ENCODE measurements around the gene BABAM1. TPM values are rescaled to one million over a fixed set of nuclear protein-coding genes. Genes with fewer than 3 reads are reported as not detected.

BABAM1 gene
- total RNA-seq, 1 donor from 2014 or later: 92.5 TPM

DNA sequence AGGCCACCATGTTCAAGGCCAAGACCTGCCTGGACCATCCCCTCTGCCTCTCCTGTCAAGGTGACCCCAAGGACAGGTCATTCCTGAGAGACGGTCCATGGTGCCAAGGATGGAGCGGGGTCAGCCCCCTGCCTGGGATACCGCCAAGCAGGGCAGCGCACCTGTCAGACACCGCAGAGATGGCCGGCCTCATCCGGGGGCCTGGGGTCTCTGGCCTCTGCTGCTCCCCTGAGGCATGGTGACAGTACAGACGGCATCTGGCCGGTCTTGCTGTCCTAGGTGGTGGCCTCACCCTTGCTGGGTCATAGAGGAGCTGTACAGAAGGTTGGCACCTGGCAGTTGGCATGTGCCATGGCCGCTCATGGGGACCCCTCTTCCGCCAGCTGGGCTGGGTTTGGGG, 53.2 kb downstream of the BABAM1 start:
- H3K4me3 Mint-ChIP-seq (ENCODE audit: unreplicated experiment): no peak overlapping the region
- no peaks in the 10 kb centered on the region for H3K9me3 Mint-ChIP-seq (ENCODE audit: unreplicated experiment)
- H3K27me3 Mint-ChIP-seq (ENCODE audit: unreplicated experiment): no peaks in the 10 kb centered on the region
- TF ChIP-seq CTCF (IDR thresholded peaks at IDR 0.05): no peak
- DNase-seq (ENCODE audit: extremely low spot score, unreplicated experiment): no peak
- H3K27ac Mint-ChIP-seq (ENCODE audit: unreplicated experiment): no peak overlapping the region
- peaks cover 16% of the 10 kb centered on the region for H3K36me3 Mint-ChIP-seq (ENCODE audit: unreplicated experiment)
- peaks cover 5% of the 10 kb centered on the region for H3K4me1 Mint-ChIP-seq (ENCODE audit: unreplicated experiment)

GRCh38 chr19:17321655-17322489, 54.6 kb downstream of the BABAM1 start:
- Mint-ChIP-seq H3K36me3 (ENCODE audit: unreplicated experiment) (peaks cover 8% of the 10 kb centered on the region), H3K9me3 (ENCODE audit: unreplicated experiment) (no peaks in the 10 kb centered on the region), H3K27me3 (ENCODE audit: unreplicated experiment) (no peaks in the 10 kb centered on the region), H3K4me1 (ENCODE audit: unreplicated experiment) (peaks cover 5% of the 10 kb centered on the region), H3K4me3 (ENCODE audit: unreplicated experiment) (no peak overlapping the region), H3K27ac (ENCODE audit: unreplicated experiment) (peak overlapping the region; percentile 7)
- no peak for TF ChIP-seq CTCF (IDR thresholded peaks at IDR 0.05)
- DNase-seq (ENCODE audit: extremely low spot score, unreplicated experiment): peak; percentile 80

- DNase-seq (ENCODE audit: extremely low spot score, unreplicated experiment): no peak
- Mint-ChIP-seq H3K9me3 (ENCODE audit: unreplicated experiment) (no peaks in the 10 kb centered on the region), H3K27me3 (ENCODE audit: unreplicated experiment) (no peaks in the 10 kb centered on the region), H3K4me3 (ENCODE audit: unreplicated experiment) (no peak overlapping the region), H3K27ac (ENCODE audit: unreplicated experiment) (no peak overlapping the region), H3K4me1 (ENCODE audit: unreplicated experiment) (peaks cover 5% of the 10 kb centered on the region), H3K36me3 (ENCODE audit: unreplicated experiment) (peaks cover 8% of the 10 kb centered on the region)
- TF ChIP-seq CTCF (IDR thresholded peaks at IDR 0.05): no peak
Observed at GRCh38 chr19:17322854-17323253, 55.6 kb downstream of the BABAM1 start.

DNA sequence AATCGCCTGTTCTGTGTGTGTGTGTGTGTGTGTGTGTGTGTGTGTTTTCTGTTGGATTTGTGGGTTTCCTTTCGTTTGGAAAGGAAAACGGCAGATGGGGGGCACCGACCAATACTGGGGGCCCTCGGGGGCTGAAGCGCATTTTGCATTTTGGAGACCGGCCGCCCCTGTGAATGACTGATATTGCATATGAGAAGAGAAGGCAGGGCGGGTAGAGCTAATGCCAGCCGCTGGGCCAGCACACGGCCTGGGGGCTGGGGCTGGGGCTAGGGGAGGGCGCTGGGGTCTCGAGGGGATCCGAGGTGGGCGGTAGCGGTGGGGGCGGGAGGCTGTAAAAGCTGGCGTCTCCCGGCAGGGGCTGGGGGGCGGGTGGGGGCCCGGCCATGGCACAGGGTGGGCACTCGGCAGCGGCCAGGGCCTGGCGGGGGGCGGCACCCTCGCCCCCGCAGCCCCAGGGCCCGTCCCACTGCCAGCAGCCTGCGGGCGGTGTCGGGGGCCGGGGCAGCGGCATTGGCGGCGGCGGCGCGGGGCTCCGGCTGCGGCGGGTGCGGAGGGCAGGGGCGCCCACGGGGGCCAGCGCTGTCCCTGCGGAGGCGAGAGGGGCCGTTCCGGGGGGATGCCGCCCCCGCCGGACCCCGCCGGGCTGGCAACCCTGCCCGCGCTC, 56.2 kb downstream of the BABAM1 start:
- no peaks in the 10 kb centered on the region for H3K9me3 Mint-ChIP-seq (ENCODE audit: unreplicated experiment)
- no peak for TF ChIP-seq CTCF (IDR thresholded peaks at IDR 0.05)
- no peak overlapping the region for H3K4me3 Mint-ChIP-seq (ENCODE audit: unreplicated experiment)
- H3K27ac Mint-ChIP-seq (ENCODE audit: unreplicated experiment): no peak overlapping the region
- peaks cover 8% of the 10 kb centered on the region for H3K36me3 Mint-ChIP-seq (ENCODE audit: unreplicated experiment)
- no peaks in the 10 kb centered on the region for H3K27me3 Mint-ChIP-seq (ENCODE audit: unreplicated experiment)
- no peak for DNase-seq (ENCODE audit: extremely low spot score, unreplicated experiment)
- peaks cover 5% of the 10 kb centered on the region for H3K4me1 Mint-ChIP-seq (ENCODE audit: unreplicated experiment)

DNA sequence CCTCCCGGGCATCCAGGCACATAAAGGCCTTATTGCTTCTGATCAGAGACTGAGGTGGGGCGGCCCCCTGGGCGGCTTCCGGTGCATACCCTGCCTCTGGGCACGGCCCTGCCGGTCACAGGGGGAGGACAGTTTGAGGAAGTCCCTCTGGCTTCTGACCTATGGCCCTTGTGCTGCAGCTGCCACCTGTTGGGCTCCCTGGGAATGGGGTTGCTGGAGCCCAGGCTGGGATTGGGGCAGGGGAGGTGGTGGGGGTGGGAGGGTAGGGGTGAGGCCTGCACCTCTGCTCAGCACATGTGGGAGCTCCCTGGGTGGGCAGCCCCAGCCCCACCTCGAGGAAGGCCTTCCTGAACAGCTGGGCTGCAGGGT, 56.7 kb downstream of the BABAM1 start:
- peaks cover 5% of the 10 kb centered on the region for H3K4me1 Mint-ChIP-seq (ENCODE audit: unreplicated experiment)
- DNase-seq (ENCODE audit: extremely low spot score, unreplicated experiment): no peak
- H3K27ac Mint-ChIP-seq (ENCODE audit: unreplicated experiment): no peak overlapping the region
- no peak overlapping the region for H3K4me3 Mint-ChIP-seq (ENCODE audit: unreplicated experiment)
- H3K27me3 Mint-ChIP-seq (ENCODE audit: unreplicated experiment): no peaks in the 10 kb centered on the region
- no peak for TF ChIP-seq CTCF (IDR thresholded peaks at IDR 0.05)
- no peaks in the 10 kb centered on the region for H3K9me3 Mint-ChIP-seq (ENCODE audit: unreplicated experiment)
- H3K36me3 Mint-ChIP-seq (ENCODE audit: unreplicated experiment): peaks cover 8% of the 10 kb centered on the region
